ENCODE measurements around the gene SOX10.

SOX10 gene

GRCh38 chr22:37999236-37999635 lies 14.9 kb upstream of the SOX10 start:
- Mint-ChIP-seq H3K27me3 (no peaks in the 10 kb centered on the region), H3K4me3 (no peak overlapping the region), H3K27ac (no peak overlapping the region), H3K9me3 (no peaks in the 10 kb centered on the region), H3K4me1 (peaks cover 4% of the 10 kb centered on the region), H3K36me3 (no peaks in the 10 kb centered on the region)
- CTCF ChIA-PET = no interaction called here
- no peak for DNase-seq

- Mint-ChIP-seq H3K4me3 (no peak overlapping the region), H3K27me3 (no peaks in the 10 kb centered on the region), H3K4me1 (peaks cover 4% of the 10 kb centered on the region), H3K9me3 (no peaks in the 10 kb centered on the region), H3K36me3 (no peaks in the 10 kb centered on the region), H3K27ac (no peak overlapping the region)
- DNase-seq = no peak
- CTCF ChIA-PET = no interaction called here
Measured at GRCh38 chr22:37998543-37998942, 14.2 kb upstream of the SOX10 start.

GRCh38 chr22:37996515-37997246 lies 12.3 kb upstream of the SOX10 start:
- Mint-ChIP-seq H3K27ac (no peak overlapping the region), H3K4me1 (peaks cover 4% of the 10 kb centered on the region), H3K9me3 (no peaks in the 10 kb centered on the region), H3K36me3 (no peaks in the 10 kb centered on the region), H3K4me3 (no peak overlapping the region), H3K27me3 (no peaks in the 10 kb centered on the region)
- CTCF ChIA-PET = interaction anchor here (1.2 kb wide), 1 partner anchor 10 kb away, joined by 3 read pairs; no protein-coding TSS in a partner anchor
- no peak for DNase-seq

- H3K4me3 Mint-ChIP-seq = no peak overlapping the region
- DNase-seq = no peak
- no peaks in the 10 kb centered on the region for H3K36me3 Mint-ChIP-seq
- no peaks in the 10 kb centered on the region for H3K27me3 Mint-ChIP-seq
- CTCF ChIA-PET = interaction anchor here (0.6 to 1.2 kb wide), 2 partner anchors 11 to 276 kb away, joined by 3 read pairs; no protein-coding TSS in a partner anchor
- no peaks in the 10 kb centered on the region for H3K9me3 Mint-ChIP-seq
- no peak overlapping the region for H3K27ac Mint-ChIP-seq
- peaks cover 4% of the 10 kb centered on the region for H3K4me1 Mint-ChIP-seq
Measured at GRCh38 chr22:37996079-37996478, 11.7 kb upstream of the SOX10 start.

GRCh38 chr22:37995460-37995859 lies 11.1 kb upstream of the SOX10 start:
- CTCF ChIA-PET = interaction anchor here (0.6 kb wide), 2 partner anchors 38 to 276 kb away, joined by 3 read pairs; no protein-coding TSS in a partner anchor
- no peak overlapping the region for H3K4me3 Mint-ChIP-seq
- no peaks in the 10 kb centered on the region for H3K27me3 Mint-ChIP-seq
- no peak for DNase-seq
- H3K27ac Mint-ChIP-seq = no peak overlapping the region
- no peaks in the 10 kb centered on the region for H3K9me3 Mint-ChIP-seq
- peaks cover 4% of the 10 kb centered on the region for H3K4me1 Mint-ChIP-seq
- no peaks in the 10 kb centered on the region for H3K36me3 Mint-ChIP-seq

GRCh38 chr22:37994982-37995381 lies 10.6 kb upstream of the SOX10 start:
- CTCF ChIA-PET = interaction anchor here (0.6 kb wide), 1 partner anchor 38 kb away, joined by 3 read pairs; no protein-coding TSS in a partner anchor
- Mint-ChIP-seq H3K27ac (no peak overlapping the region), H3K27me3 (no peaks in the 10 kb centered on the region), H3K9me3 (no peaks in the 10 kb centered on the region), H3K36me3 (no peaks in the 10 kb centered on the region), H3K4me1 (peaks cover 4% of the 10 kb centered on the region), H3K4me3 (no peak overlapping the region)
- no peak for DNase-seq

- H3K4me3 Mint-ChIP-seq = no peak overlapping the region
- H3K4me1 Mint-ChIP-seq = peaks cover 4% of the 10 kb centered on the region
- no peaks in the 10 kb centered on the region for H3K36me3 Mint-ChIP-seq
- DNase-seq = no peak
- H3K27me3 Mint-ChIP-seq = no peaks in the 10 kb centered on the region
- CTCF ChIA-PET = no interaction called here
- no peaks in the 10 kb centered on the region for H3K9me3 Mint-ChIP-seq
- H3K27ac Mint-ChIP-seq = no peak overlapping the region
Measured at GRCh38 chr22:37994049-37994448, 9.7 kb upstream of the SOX10 start.

GRCh38 chr22:37991731-37992442 lies 7.5 kb upstream of the SOX10 start:
- no peak overlapping the region for H3K4me3 Mint-ChIP-seq
- H3K4me1 Mint-ChIP-seq = peaks cover 4% of the 10 kb centered on the region
- CTCF ChIA-PET = interaction anchor here (1.5 kb wide), 1 partner anchor 61 kb away, joined by 3 read pairs; no protein-coding TSS in a partner anchor

GRCh38 chr22:37990862-37991261 lies 6.5 kb upstream of the SOX10 start:
- CTCF ChIA-PET = no interaction called here
- DNase-seq = no peak
- Mint-ChIP-seq H3K9me3 (no peaks in the 10 kb centered on the region), H3K36me3 (no peaks in the 10 kb centered on the region), H3K27me3 (no peaks in the 10 kb centered on the region), H3K27ac (no peak overlapping the region), H3K4me3 (no peak overlapping the region), H3K4me1 (no peaks in the 10 kb centered on the region)

More at GRCh38 chr22:37991731-37992442, 7.5 kb upstream of the SOX10 start:
- no peak for DNase-seq
- no peaks in the 10 kb centered on the region for H3K36me3 Mint-ChIP-seq
- no peaks in the 10 kb centered on the region for H3K9me3 Mint-ChIP-seq
- no peaks in the 10 kb centered on the region for H3K27me3 Mint-ChIP-seq
- no peak overlapping the region for H3K27ac Mint-ChIP-seq

- Mint-ChIP-seq H3K27ac (no peak overlapping the region), H3K9me3 (no peaks in the 10 kb centered on the region), H3K36me3 (no peaks in the 10 kb centered on the region), H3K27me3 (no peaks in the 10 kb centered on the region), H3K4me1 (no peaks in the 10 kb centered on the region), H3K4me3 (no peak overlapping the region)
- DNase-seq = no peak
- CTCF ChIA-PET = no interaction called here
Measured at GRCh38 chr22:37990301-37990700, 5.9 kb upstream of the SOX10 start.

- no peaks in the 10 kb centered on the region for H3K36me3 Mint-ChIP-seq
- no peaks in the 10 kb centered on the region for H3K27me3 Mint-ChIP-seq
- DNase-seq = no peak
- no peaks in the 10 kb centered on the region for H3K4me1 Mint-ChIP-seq
- CTCF ChIA-PET = no interaction called here
- no peak overlapping the region for H3K27ac Mint-ChIP-seq
- H3K4me3 Mint-ChIP-seq = no peak overlapping the region
- H3K9me3 Mint-ChIP-seq = no peaks in the 10 kb centered on the region
Measured at GRCh38 chr22:37989146-37990045, 5.0 kb upstream of the SOX10 start.

GRCh38 chr22:37986371-37986770 lies 2.0 kb upstream of the SOX10 start:
- DNase-seq = no peak
- Mint-ChIP-seq H3K36me3 (no peaks in the 10 kb centered on the region), H3K27ac (no peak overlapping the region), H3K9me3 (no peaks in the 10 kb centered on the region), H3K4me3 (no peak overlapping the region), H3K4me1 (no peaks in the 10 kb centered on the region), H3K27me3 (no peaks in the 10 kb centered on the region)
- CTCF ChIA-PET = no interaction called here

- CTCF ChIA-PET = no interaction called here
- no peaks in the 10 kb centered on the region for H3K9me3 Mint-ChIP-seq
Measured at GRCh38 chr22:37985751-37986281, 1.5 kb upstream of the SOX10 start.

GRCh38 chr22:37985050-37985585 lies 763 bp upstream of the SOX10 start:
- no peaks in the 10 kb centered on the region for H3K9me3 Mint-ChIP-seq
- CTCF ChIA-PET = no interaction called here
- DNase-seq = no peak
- no peak overlapping the region for H3K27ac Mint-ChIP-seq
- H3K27me3 Mint-ChIP-seq = no peaks in the 10 kb centered on the region
- no peaks in the 10 kb centered on the region for H3K4me1 Mint-ChIP-seq
- H3K36me3 Mint-ChIP-seq = no peaks in the 10 kb centered on the region
- H3K4me3 Mint-ChIP-seq = no peak overlapping the region

More at GRCh38 chr22:37985751-37986281, 1.5 kb upstream of the SOX10 start:
- H3K4me1 Mint-ChIP-seq = no peaks in the 10 kb centered on the region
- H3K27me3 Mint-ChIP-seq = no peaks in the 10 kb centered on the region
- no peak for DNase-seq
- no peak overlapping the region for H3K27ac Mint-ChIP-seq
- no peak overlapping the region for H3K4me3 Mint-ChIP-seq
- no peaks in the 10 kb centered on the region for H3K36me3 Mint-ChIP-seq

Data from activated naive CD4-positive, alpha-beta T cell treated with anti-CD3 and anti-CD28 coated beads, Interleukin-2, amount 10 ng/mL, durations not matched to agents 7 days and 5 days (primary cell).